ENCODE results near the gene PPFIA2.
"Not testable (repeated sequence)": the region's sequence is repeated elsewhere in the genome, so short reads cannot be mapped to it uniquely, and the experiment has no call there.

The PPFIA2 gene

DNA sequence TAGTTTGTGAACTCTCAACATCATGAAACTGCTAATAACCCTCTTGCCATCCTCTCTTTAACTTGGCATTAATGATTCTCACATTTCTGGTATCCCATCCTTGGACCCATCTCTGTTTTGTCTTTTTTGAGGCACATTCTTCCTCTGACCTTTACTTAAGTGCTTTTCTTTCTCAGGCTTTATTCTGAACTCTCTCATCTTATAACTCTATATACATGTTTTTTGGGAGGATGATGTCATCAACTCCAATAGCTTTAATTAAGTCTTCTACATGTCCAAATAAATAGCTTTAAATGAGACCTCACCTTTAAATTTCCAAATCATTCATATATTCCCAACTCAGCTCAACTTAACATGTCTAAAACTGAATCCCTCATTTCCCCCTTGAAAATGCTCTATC is 88.4 kb downstream of the PPFIA2 start:
- in situ Hi-C loops (cut with MboI; ENCODE audit: low sequenced_read_pairs) = no loop called here

DNA sequence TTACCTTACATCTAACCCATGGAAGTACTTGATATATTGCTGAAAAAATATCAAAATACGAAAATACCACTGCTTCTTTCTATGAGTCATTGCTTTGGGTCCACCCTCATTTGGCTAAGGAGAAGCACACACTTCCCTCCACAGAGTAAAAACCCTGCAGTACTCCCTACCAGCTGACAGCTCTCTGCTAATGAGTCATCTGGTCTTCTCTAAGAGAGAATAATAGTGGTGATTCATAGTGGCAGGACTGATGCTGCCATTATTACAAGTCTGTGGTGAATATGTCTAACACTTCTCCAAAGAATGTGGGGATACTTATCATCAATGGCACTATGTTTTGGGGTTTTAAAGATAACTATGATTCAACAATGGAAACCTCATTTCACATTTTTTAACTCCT is 90.7 kb downstream of the PPFIA2 start:
- in situ Hi-C loops (cut with MboI; ENCODE audit: low sequenced_read_pairs) = no loop called here

DNA sequence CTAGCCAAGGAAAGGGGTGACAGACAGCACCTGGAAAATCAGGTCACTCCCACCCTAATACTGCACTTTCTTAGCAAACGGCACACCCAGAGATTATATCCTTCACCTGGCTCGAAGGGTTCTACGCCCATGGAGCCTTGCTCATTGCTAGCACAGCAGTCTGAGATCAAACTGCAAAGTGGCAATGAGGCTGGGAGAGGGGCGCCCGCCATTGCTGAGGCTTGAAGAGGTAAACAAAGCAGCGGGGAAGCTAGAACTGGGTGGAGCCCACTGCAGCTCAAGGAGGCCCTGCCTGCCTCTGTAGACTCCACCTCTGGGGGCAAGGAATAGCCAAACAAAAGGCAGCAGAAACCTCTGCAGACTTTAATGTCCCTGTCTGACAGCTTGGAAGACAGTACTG is 99.8 kb downstream of the PPFIA2 start:
- in situ Hi-C loops (cut with MboI; ENCODE audit: low sequenced_read_pairs) = not testable (repeated sequence)

GRCh38 chr12:81644503-81644902 is 114.6 kb downstream of the PPFIA2 start:
- in situ Hi-C loops (cut with MboI; ENCODE audit: low sequenced_read_pairs) = no loop called here

GRCh38 chr12:81639196-81639595 is 120.0 kb downstream of the PPFIA2 start:
- in situ Hi-C loops (cut with MboI; ENCODE audit: low sequenced_read_pairs) = no loop called here

DNA sequence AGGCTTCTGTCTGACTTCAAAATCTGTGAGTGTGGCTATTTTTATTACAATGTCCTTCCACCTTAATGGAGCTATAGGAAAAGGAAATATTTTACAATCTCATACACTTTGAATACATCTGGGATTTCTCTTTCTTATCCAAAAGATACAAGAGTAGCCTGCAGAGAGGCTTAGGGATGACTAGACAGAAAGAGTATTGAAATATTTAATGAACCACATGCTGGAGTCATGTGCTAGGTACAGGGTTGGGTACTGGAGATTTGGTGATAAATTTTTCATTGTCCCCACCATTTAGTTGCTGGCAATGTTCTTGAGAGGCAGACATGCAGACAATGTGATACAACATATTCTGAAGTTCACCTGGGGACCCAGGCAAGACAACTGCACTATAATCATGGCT is 126.0 kb downstream of the PPFIA2 start:
- in situ Hi-C loops (cut with MboI; ENCODE audit: low sequenced_read_pairs) = no loop called here

GRCh38 chr12:81627336-81628189 is 131.6 kb downstream of the PPFIA2 start:
- in situ Hi-C loops (cut with MboI; ENCODE audit: low sequenced_read_pairs) = no loop called here

DNA sequence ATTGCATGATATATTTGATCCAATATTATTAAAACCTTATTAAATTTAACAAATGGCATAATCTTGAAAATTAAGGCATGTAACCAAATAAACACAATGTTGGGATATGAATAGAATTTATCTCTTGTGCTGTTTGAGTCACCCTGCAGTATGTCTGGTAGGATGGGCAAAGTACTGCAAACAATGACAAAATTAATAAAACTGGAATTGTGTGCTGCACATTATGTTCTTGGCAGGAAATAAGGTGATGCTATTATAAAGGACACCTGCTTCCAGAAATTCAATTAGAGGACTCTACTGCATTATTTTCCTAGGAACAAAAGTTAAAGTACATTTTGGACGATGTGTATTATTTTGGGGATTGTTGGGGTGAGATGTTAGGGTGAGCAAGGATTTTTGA is 132.7 kb downstream of the PPFIA2 start:
- in situ Hi-C loops (cut with MboI; ENCODE audit: low sequenced_read_pairs) = no loop called here

GRCh38 chr12:81617915-81618314 is 141.2 kb downstream of the PPFIA2 start:
- in situ Hi-C loops (cut with MboI; ENCODE audit: low sequenced_read_pairs) = no loop called here

DNA sequence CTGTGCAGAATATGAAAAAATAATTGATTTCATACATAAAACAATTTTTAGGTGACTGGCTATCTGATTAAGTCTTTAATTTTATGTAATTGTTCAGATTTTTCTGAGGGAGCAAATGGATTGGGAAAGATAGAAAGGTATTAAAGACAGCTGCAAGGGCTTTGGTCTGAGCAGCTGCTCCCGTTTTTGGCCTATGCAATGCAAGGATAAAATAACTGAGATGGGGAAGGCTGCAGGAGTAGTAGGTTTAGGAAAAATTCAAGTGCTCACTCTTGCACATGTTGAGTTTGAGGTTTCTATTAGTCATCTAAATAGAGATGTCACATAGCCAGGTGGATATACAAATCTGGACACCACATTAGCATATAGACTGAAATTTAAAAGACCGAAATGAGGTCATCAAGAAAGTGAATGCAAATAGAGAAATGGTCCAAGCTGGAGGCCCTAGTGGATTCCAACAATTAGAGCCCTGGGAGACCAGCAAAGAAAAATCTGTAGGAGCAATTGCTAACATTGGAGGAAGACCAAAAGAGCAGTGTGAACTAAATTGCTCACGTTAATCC is 144.0 kb downstream of the PPFIA2 start:
- in situ Hi-C loops (cut with MboI; ENCODE audit: low sequenced_read_pairs) = no loop called here

DNA sequence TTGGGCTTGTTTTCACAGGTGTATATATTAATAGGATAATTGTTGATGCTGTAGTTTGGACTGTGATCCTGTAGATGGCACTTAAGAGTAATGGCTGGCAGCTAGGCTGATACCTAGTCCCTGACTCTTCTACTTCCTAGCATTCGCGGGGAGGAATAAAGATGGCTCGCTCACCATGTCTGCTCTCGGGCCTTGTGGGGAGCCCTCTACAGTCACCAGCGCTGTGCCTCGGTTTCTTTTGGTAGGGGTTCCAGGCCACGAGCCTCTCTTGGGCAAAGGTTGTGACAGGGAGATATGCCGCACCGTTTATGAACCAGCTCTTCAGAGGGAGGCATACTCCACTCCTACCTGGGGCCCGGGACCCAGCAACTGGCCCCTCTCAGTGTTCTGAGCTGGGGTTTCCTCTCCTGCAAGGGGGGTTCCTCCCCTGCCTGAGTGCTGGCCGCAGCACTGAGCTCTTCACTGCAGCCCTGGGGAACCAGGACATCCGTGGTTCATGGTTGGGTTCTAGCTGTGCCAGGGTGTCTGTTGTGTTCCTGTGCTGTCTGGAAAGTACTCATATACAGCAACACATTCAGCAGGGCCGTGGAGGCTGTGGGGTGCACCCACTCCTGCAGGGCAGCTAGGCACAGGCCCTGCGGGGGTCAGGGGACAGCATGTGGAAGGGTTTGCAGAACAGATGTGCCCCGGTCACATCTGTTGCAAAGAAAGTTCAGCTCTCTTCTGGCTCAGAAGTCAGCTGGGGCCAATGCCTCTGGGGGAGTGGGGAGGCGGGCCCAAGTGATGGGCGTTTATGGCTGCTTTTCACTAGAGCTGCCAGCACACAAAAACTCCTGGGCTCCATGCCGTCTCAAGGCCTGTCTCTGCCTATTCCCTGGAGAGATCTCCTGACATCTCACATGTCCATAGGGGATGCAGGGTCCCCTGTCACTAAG is 147.9 kb downstream of the PPFIA2 start:
- in situ Hi-C loops (cut with MboI; ENCODE audit: low sequenced_read_pairs) = no loop called here

GRCh38 chr12:81597928-81598604 is 161.1 kb downstream of the PPFIA2 start:
- in situ Hi-C loops (cut with MboI; ENCODE audit: low sequenced_read_pairs) = no loop called here

DNA sequence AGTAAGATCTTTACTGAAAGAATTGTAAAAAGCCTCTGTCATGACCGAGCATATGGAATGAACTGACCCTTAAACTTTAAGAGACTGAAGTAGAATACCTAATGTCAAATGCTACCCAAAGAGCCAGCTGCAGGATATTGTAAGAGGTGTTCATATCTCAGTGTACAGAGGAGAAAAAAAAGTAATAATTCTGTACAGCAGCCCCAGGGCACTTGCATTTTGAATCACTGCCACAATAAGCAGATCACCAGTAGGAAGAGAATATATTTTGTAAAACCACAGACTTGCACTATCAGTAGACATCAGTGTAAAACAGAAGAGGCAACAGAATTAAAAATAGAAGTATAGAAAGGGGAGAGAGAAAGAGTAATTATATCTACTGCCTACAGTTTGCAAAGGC is 162.6 kb downstream of the PPFIA2 start:
- in situ Hi-C loops (cut with MboI; ENCODE audit: low sequenced_read_pairs) = no loop called here

DNA sequence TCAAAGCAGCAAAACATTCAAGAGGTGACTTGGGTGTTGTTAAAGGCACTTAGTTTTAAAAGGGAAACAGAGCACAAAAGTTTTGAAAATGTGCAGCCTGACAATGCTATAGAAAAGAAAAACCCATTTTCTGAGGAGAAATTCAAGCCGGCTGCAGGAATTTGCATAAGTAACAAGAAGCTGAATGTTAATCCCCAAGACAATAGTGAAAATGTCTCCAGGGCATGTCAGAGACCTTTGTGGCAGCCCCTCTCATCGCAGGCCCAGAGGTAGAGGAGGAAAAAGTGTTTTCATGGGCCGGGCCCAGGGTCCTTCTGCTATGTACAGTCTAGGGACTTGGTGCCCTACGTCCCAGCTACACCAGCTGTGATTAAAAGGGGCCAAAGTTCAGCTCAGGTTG is 167.9 kb downstream of the PPFIA2 start:
- in situ Hi-C loops (cut with MboI; ENCODE audit: low sequenced_read_pairs) = no loop called here

- in situ Hi-C loops (cut with MboI; ENCODE audit: low sequenced_read_pairs) = not testable (repeated sequence)
These were observed 168.4 kb downstream of the PPFIA2 start for GRCh38 chr12:81590703-81591102.

- in situ Hi-C loops (cut with MboI; ENCODE audit: low sequenced_read_pairs) = no loop called here
These were observed 170.7 kb downstream of the PPFIA2 start for GRCh38 chr12:81588235-81589008.

DNA sequence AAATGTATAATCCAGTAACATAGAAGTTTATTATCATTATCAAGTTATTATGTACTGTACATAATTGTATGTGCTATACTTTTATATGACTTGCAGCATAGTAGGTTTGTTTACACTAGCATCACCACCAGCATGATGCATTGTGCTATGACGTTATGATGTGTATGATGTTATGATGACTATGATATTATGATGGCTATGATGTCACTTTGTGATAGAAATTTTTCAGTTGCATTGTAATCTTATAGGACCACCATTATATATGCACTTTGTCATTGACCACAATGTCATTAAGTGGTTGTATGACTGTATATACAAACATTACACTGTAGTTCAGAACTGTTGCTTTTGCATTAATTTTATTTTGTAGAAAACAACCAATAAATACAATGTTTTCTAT is 173.4 kb downstream of the PPFIA2 start:
- in situ Hi-C loops (cut with MboI; ENCODE audit: low sequenced_read_pairs) = no loop called here

GRCh38 chr12:81573228-81573627 is 185.9 kb downstream of the PPFIA2 start:
- in situ Hi-C loops (cut with MboI; ENCODE audit: low sequenced_read_pairs) = no loop called here

DNA sequence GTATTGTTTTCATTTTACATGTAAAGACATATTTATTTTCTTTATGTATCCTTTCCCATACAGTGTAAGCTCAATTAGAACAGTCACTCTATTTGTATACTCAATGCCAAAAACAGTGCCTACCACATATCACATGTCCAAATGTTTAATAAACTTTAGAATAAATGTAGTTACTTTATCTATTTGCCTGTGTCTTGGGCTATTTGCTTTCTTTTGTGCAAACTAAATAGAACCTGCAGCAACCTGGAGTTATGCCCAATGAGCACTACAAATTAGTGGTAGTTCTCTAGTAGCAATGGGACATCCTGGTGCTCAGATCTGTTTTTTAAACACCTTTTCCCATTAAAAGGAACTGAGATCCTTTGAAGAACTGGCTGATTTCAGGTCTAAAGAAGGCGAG is 186.7 kb downstream of the PPFIA2 start:
- in situ Hi-C loops (cut with MboI; ENCODE audit: low sequenced_read_pairs) = no loop called here

DNA sequence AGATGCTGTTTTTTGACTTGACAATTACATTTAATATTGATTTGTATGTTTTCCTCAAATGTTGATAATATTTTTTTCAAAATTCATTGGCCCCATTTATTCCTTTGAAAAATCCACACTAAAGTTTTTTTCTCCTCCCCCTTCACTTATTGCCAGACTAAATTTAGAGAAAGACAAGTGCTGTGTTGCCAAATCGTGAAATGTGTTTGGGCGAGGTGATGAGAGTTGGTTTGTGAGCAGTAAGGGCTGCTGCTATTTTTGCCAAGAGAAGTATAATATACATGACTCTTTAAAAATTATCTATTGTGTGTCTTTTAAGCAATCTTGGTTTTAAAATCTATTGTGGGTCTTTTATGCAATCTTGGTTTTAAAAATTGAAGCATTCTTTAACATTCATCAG is 188.9 kb downstream of the PPFIA2 start:
- in situ Hi-C loops (cut with MboI; ENCODE audit: low sequenced_read_pairs) = no loop called here
